ENCODE measurements around the gene MOBP. TPM values are rescaled to one million over a fixed set of nuclear protein-coding genes. Genes with fewer than 3 reads are reported as not detected.

The MOBP gene
- total and polyA plus RNA-seq, 4 donors = not detected

DNA sequence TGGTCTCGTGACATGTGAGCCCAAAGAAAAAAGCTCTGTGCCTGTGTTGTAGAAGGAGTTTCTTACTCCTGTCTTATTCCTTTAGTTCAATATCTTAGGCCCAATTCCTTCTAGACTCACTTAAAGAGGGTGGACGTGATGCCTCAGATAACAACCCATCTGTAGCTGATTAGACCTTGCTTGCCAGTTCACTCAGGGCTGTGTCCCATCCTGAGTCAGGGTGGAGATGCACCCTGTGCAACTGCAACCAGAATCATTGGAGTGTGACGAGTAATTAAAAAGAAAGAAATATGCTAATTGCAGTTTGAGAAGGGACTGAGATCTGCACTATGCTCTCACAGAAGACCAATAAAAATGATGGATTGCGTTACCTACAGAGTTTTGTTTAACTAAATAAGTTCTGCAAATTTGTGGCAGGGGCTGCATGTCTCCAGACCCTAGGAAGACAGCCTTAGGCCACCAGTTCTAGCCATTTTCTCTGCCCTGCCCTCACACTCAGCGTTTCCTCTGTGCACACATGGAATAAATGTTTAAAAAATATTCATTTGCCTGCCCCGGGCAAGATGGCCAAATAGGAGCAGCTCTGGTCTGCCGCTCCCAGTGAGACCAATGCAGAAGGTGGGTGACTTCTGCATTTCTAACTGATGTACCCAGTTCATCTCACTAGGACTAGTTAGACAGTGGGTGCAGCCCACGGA, 83.0 kb downstream of the MOBP start:
- DNase-seq (ENCODE audit: low spot score) = no peak
- Histone ChIP-seq H3K4me1 (ENCODE audit: control insufficient read depth in 4 of 4, insufficient read depth in 4 of 4, low read length in 3 of 4) (no peaks in the 10 kb centered on the region), H3K36me3 (ENCODE audit: control insufficient read depth in 4 of 4, insufficient read depth in 3 of 4, low read depth in 1 of 4, low read length in 3 of 4) (no peaks in the 10 kb centered on the region), H3K9ac (ENCODE audit: low read depth in 1 of 2, low read length in 2 of 2) (no peak overlapping the region), H3K4me3 (ENCODE audit: low read depth in 1 of 3, low read length in 3 of 3) (no peak overlapping the region), H3K27me3 (ENCODE audit: control insufficient read depth in 4 of 4, insufficient read depth in 4 of 4, low read length in 3 of 4) (no peaks in the 10 kb centered on the region), H3K9me3 (ENCODE audit: control insufficient read depth in 4 of 4, low read length in 3 of 4) (no peaks in the 10 kb centered on the region), H3K27ac (ENCODE audit: low read depth in 1 of 2, low read length in 2 of 2) (no peak overlapping the region)
- whole genome bisulfite sequencing = 74% methylated on average over 8 of the region's 8 CpGs
- TF ChIP-seq FOXA1 (IDR thresholded peaks at IDR 0.05) (no peak), HNF4A (conservative IDR thresholded peaks at IDR 0.05) (no peak), TAF1 (conservative IDR thresholded peaks at IDR 0.05) (no peak), NR2F2 (IDR thresholded peaks at IDR 0.05) (no peak), RXRA (IDR thresholded peaks at IDR 0.05) (no peak), EGR1 (IDR thresholded peaks at IDR 0.05; ENCODE audit: low read depth in 2 of 2) (no peak), FOXA2 (IDR thresholded peaks at IDR 0.05) (no peak), GABPA (IDR thresholded peaks at IDR 0.05 in 1 of 2, conservative IDR thresholded peaks at IDR 0.05 in 1 of 2) (no peak), SP1 (IDR thresholded peaks at IDR 0.05) (no peak), RAD21 (IDR thresholded peaks at IDR 0.05) (no peak), HNF4G (IDR thresholded peaks at IDR 0.05) (no peak), JUND (IDR thresholded peaks at IDR 0.05) (no peak), YY1 (IDR thresholded peaks at IDR 0.05) (no peak)
- TF ChIP-seq, protein P1, sequence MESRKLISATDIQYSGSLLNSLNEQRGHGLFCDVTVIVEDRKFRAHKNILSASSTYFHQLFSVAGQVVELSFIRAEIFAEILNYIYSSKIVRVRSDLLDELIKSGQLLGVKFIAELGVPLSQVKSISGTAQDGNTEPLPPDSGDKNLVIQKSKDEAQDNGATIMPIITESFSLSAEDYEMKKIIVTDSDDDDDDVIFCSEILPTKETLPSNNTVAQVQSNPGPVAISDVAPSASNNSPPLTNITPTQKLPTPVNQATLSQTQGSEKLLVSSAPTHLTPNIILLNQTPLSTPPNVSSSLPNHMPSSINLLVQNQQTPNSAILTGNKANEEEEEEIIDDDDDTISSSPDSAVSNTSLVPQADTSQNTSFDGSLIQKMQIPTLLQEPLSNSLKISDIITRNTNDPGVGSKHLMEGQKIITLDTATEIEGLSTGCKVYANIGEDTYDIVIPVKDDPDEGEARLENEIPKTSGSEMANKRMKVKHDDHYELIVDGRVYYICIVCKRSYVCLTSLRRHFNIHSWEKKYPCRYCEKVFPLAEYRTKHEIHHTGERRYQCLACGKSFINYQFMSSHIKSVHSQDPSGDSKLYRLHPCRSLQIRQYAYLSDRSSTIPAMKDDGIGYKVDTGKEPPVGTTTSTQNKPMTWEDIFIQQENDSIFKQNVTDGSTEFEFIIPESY (IDR thresholded peaks at IDR 0.05) = no peak
- TF ChIP-seq, protein P2, sequence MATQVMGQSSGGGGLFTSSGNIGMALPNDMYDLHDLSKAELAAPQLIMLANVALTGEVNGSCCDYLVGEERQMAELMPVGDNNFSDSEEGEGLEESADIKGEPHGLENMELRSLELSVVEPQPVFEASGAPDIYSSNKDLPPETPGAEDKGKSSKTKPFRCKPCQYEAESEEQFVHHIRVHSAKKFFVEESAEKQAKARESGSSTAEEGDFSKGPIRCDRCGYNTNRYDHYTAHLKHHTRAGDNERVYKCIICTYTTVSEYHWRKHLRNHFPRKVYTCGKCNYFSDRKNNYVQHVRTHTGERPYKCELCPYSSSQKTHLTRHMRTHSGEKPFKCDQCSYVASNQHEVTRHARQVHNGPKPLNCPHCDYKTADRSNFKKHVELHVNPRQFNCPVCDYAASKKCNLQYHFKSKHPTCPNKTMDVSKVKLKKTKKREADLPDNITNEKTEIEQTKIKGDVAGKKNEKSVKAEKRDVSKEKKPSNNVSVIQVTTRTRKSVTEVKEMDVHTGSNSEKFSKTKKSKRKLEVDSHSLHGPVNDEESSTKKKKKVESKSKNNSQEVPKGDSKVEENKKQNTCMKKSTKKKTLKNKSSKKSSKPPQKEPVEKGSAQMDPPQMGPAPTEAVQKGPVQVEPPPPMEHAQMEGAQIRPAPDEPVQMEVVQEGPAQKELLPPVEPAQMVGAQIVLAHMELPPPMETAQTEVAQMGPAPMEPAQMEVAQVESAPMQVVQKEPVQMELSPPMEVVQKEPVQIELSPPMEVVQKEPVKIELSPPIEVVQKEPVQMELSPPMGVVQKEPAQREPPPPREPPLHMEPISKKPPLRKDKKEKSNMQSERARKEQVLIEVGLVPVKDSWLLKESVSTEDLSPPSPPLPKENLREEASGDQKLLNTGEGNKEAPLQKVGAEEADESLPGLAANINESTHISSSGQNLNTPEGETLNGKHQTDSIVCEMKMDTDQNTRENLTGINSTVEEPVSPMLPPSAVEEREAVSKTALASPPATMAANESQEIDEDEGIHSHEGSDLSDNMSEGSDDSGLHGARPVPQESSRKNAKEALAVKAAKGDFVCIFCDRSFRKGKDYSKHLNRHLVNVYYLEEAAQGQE (IDR thresholded peaks at IDR 0.05) = no peak
- TF ChIP-seq, protein P3, sequence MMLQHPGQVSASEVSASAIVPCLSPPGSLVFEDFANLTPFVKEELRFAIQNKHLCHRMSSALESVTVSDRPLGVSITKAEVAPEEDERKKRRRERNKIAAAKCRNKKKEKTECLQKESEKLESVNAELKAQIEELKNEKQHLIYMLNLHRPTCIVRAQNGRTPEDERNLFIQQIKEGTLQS (IDR thresholded peaks at IDR 0.05) = no peak
- TF ChIP-seq, protein P4, sequence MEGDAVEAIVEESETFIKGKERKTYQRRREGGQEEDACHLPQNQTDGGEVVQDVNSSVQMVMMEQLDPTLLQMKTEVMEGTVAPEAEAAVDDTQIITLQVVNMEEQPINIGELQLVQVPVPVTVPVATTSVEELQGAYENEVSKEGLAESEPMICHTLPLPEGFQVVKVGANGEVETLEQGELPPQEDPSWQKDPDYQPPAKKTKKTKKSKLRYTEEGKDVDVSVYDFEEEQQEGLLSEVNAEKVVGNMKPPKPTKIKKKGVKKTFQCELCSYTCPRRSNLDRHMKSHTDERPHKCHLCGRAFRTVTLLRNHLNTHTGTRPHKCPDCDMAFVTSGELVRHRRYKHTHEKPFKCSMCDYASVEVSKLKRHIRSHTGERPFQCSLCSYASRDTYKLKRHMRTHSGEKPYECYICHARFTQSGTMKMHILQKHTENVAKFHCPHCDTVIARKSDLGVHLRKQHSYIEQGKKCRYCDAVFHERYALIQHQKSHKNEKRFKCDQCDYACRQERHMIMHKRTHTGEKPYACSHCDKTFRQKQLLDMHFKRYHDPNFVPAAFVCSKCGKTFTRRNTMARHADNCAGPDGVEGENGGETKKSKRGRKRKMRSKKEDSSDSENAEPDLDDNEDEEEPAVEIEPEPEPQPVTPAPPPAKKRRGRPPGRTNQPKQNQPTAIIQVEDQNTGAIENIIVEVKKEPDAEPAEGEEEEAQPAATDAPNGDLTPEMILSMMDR (IDR thresholded peaks at IDR 0.05; ENCODE audit: low read depth, low read length, missing input control) = no peak
- TF ChIP-seq, protein P5, sequence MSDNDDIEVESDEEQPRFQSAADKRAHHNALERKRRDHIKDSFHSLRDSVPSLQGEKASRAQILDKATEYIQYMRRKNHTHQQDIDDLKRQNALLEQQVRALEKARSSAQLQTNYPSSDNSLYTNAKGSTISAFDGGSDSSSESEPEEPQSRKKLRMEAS (IDR thresholded peaks at IDR 0.05) = no peak

Other genes with a start within 250 kb of the MOBP start
- 1 to 10 TPM in 1 of 2 donors, under 1 TPM in 1; 0.33 to 1.9 TPM for gene CX3CR1, start 187.6 kb upstream of the MOBP start, total RNA-seq
- gene CX3CR1, start 187.6 kb upstream of the MOBP start, polyA plus RNA-seq = under 1 TPM; 0.44 to 0.66 TPM
- gene CCR8, start 138.0 kb upstream of the MOBP start, total RNA-seq = not detected
- gene CCR8, start 138.0 kb upstream of the MOBP start, polyA plus RNA-seq = not detected
- gene SLC25A38, start 84.3 kb upstream of the MOBP start, total RNA-seq = 10 to 100 TPM; 19.8 to 44.4 TPM
- gene SLC25A38, start 84.3 kb upstream of the MOBP start, polyA plus RNA-seq = 10 to 100 TPM; 20.3 to 28.3 TPM
- 100 to 1,000 TPM; 383 to 796 TPM for gene RPSA, start 61.0 kb upstream of the MOBP start, total RNA-seq
- gene RPSA, start 61.0 kb upstream of the MOBP start, polyA plus RNA-seq = 100 to 1,000 TPM; 200 to 504 TPM